HG03558 (cell line): ENCODE data around the gene ALG6.

Source experiments
- ATAC-seq: cut with Tn5 transposase; IDR thresholded peaks from one replicate; pipeline ENCODE4 v1.9.1; 2021; ENCODE audit warnings: moderate number of reproducible peaks; ENCODE audit not compliant: unreplicated experiment; ENCODE audit errors: extremely low read depth

Gene ALG6

GRCh38 chr1:63475761-63476160 is 108.3 kb downstream of the ALG6 start:
- ATAC-seq, result no peak

- ATAC-seq, result no peak
These were observed 112.6 kb downstream of the ALG6 start for GRCh38 chr1:63480057-63480456.

- no peak for ATAC-seq
These were observed 119.2 kb downstream of the ALG6 start for GRCh38 chr1:63486629-63487028.

DNA sequence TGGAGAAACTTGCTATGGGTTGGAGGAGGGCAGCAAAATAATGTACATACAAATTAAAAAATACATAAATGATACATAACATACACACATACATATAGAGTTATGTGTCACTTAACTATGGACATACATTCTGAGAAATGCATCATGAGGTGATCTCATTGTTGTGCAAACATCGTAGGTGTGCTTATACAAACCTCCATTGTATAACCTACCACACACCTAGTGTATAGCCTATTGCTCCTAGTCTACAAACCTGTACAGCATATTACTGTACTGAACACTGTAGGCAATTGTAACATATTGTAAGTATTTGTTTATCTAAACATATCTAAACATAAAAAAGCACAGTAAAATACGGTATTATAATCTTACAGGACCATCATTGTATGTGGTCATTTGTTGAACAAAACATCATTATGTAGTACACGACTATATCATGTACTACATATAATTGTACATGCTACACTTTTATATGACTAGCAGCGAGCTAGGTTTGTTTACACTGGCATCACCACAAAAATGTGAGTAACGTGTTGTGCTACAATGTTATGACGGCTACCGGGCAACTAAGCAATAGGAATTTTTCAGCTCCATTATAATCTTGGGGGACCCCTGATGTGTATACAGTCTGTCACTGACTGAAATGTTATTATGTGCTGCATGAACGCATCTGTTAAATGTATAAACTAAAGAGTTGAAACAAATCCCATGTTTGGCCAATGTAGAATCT is 120.1 kb downstream of the ALG6 start:
- ATAC-seq, result no peak
